Measurements from ENCODE around the gene MRPL44.
A peak's percentile ranks its signal among the peaks of the same experiment; 100 is the strongest.

MRPL44 gene

DNA sequence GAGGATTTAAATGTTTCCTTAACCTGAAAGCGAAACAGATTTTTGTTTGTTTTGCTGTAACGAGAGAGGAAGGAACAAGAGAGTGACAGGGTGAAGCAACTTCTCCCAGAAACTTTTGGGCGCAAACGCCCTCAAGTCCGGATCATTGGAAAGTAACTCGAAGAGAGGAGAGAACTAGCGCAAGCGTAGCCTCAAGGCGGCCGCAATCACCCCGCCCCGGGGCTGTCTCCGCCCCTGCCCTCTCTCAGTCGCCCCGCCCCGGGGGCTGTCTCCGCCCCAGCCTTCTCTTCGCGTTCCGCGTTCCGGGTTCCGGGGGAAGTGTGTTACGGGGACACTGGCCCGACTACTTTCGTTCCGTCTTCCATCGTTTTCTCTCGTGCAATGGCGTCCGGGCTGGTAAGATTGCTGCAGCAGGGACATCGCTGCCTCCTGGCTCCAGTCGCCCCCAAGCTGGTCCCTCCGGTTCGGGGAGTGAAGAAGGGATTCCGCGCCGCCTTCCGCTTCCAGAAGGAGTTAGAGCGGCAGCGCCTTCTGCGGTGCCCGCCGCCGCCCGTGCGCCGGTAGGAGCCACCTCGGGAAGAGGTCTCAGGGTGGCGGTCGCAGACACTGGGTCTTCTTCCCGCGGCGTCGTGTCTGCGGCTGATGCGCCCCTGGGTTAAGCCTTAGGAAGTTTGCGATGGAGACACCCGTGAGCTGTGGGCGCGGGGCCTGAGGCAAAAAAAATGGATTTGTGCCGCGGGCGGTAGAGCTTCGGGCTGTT lies at the start of gene MRPL44:
MRPL44 (plus strand) TSS at position 372 of the 760 bp plus-strand sequence; CDS start at position 382, 10 bp downstream.
- peak; percentile 92 for DNase-seq (ENCODE audit: low spot score)

DNA sequence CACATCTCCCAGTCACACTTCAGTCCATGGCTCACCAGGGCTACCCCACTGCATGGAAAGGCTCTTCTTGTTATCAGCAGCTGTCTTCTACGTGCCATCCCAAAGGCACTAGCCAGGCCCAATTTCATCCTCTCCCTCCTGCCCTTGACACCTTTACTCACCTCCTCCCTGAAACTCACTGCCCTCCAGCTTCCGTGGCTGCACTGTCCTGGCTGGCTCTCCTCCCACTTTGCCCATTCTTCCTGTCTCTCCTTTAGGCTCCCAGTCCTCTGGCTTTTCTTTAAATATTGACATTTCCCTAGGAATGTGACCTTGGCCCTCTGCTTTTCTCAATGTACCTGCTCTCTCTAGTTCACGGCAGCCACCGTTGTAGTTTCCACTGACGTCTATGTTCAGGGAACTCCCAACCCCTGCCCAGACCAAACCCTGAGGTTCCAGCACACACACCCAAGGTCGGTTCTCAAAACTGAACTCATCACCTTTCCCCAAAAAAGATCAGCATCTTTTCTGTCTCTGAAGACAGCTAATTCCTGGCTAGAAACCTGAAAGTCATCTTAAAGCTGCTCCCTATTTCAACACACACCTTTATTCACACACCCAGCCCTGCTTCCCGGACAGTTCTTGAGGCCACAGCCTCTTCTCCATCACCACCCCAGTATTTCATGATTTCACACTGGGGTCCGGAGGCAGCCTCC lies 48.8 kb upstream of the MRPL44 start:
- DNase-seq (ENCODE audit: low spot score), result no peak

DNA sequence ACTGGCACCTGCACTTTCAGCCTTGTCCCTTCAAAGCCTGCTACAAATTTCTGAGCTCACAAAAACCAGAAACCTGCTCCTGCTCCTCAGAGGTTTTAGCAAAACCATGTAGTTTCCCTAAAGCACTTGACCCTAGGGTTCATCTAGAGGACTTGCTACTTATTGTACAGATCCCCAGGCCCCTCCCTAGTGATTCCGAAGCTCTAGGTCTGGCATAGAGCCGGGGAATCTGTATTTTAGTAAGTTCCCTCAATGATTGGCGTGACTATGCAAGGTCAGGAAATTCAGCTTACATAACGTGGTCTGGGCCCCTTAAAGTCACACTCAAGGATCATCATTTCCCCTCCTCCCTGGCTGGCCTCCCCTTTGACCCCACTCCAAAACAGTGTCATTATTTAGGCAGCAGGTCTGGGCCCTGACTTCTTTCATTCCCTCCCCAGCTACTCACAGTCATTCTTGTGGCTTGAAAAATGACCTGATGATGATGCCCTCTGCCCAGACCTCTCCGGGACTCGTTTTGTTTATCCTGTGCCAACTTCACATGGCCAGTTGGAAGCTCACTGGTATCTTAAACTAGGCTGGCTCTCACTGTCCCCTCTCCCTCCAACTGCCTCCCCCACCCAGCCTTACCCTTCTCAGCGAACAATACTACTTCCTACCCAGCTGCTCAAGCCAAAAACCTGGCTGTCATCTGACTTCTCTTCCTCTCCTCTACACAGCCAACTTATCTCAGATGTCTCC lies 48.1 kb upstream of the MRPL44 start:
- no peak for DNase-seq (ENCODE audit: low spot score)

DNA sequence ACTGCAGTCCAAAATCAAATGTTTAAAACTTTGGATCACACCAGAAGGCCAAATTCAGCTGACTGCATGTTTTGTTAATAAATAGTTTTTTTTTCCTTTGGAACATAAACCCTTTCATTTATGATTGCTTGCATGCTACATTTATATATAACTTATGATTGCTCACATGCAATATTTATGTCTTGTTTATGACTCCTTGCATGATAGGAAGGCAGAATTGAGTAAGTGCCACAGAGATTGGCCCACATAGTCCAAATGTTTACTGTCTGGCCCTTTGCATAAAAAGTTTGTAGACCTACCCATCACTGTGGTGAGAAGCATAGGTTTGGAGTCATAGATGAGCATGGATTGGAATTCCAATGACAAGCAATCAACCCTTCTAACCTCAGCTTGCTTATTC lies 42.9 kb upstream of the MRPL44 start:
- no peak for DNase-seq (ENCODE audit: low spot score)

DNA sequence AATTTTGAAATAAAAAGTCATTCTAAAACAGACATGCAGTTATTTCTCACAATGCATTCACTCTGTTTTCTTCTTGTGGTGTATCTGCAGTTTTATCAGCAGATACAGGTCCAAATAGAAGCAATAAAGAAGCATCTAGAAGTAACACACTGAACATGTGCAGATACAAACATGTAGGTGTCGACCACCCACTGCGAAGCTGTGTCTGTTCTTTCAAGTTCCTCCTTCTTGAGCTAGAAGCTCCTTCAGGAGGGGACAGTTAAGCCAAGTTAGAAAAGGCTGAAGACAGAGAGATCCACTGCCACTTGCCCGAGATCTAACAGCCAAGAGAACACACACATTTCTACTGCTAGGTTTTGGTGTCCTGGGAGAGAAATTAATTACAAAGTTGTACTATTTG lies 42.2 kb upstream of the MRPL44 start:
- no peak for DNase-seq (ENCODE audit: low spot score)

DNA sequence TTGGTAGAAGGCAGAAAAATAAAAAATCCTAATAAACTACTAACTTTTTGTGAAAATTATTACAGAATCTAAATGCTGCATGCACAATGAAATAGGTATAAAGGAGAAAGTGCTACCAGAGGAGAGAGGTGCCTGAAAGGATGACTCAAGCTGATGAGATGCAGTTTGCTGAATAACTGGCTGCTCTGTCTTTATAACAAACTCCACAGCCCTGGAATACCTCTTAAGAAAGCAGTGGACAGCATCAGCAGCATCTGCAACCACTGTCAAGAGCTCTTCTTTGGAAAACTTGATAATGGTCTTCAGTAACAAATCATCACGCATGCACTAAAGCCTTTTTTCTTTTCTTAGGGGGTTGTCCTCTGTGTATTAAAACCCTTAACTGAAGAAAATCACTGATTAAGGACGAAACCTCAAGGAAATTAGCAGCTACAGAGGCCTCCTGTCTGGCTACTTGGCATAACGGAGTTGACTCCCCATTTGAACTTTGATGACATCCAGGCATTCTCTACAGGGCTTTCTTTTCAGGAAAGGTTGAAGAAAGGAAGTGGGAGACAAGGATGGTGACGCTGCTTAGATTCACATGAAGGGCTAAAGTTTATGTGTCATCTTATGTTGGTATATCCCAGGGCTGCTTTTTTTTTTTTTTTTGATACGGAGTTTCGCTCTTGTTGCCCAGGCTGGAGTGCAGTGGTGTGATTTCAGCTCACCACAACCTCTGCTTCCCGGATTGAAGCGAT lies 40.9 kb upstream of the MRPL44 start:
- DNase-seq (ENCODE audit: low spot score), result peak; percentile 38

DNA sequence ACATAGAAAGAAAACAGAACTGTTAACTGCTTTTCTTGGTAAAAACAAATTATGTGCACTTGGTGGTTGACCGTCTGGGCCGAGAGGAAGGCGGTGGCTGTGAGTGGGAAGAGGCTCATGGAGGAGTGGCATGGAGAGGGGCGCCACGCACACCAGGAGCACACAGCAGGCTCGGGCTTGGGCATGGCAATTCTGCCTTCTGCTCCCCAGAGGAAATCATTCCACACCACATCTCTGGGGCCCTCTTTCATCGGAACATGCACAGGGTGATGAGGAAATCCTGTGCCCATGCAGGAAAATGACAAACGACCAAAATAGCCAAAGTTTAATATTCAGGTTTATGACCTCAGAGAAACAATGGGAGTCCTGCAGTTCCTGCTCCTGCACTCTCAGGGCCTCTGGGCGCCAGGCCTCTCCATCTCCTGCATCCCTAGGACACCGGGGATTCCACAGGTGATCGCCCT lies 38.6 kb upstream of the MRPL44 start:
- DNase-seq (ENCODE audit: low spot score), result peak; percentile 88

DNA sequence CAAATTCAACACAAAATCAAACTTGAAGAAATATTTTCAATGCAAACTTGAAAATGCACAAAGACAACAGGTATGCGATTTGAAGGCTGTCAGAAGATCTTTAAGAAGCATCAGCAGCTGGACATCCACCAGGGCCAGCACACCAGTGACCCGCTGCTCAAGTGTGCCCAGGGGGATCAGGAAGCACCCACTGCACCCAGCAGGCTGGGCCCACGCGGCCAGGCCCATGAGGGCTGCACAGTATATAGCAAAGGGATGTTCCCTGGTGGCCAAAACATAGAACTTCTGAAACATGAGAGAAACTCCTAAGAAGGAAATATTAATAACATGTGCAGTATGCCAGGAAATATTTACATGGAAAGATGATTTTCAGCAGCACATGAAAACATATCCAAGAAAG lies 37.2 kb upstream of the MRPL44 start:
- no peak for DNase-seq (ENCODE audit: low spot score)

DNA sequence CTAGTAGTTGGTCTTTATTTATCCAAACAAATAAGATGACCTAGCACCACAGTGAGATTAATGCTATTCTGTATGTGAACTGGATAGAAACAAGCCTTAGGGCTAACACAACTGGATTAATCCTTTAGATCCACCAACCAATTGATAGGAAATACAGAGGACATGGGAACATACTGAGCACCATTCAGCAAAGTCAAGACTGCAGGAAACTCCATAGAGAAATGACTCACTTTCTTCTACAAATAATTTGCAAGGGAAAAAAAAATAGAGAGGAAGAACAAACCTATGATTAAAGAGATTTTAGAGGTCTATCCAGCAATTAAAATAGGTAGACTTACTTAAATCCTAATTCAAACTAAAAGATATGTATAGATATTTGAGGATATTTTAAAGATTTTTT lies 36.1 kb upstream of the MRPL44 start:
- DNase-seq (ENCODE audit: low spot score), result peak; percentile 31

DNA sequence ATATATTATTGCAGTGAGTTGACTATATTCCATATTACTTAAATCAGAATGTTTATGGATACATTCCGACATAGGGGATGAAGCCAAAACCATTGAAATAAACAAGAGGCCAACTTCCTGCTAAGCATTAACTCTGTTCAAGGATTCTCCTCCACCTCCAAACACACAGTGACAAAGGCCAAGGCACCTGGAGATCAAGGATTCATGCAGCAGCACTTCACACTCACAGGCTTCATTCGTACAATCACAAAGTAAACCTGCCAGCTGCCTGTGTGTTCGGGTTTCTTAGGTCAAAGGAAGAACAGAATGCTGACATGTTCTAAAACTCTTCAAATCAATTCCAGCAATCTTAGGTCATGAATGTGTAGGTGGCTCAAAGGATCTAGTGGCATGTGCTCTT lies 35.0 kb upstream of the MRPL44 start:
- DNase-seq (ENCODE audit: low spot score), result no peak

DNA sequence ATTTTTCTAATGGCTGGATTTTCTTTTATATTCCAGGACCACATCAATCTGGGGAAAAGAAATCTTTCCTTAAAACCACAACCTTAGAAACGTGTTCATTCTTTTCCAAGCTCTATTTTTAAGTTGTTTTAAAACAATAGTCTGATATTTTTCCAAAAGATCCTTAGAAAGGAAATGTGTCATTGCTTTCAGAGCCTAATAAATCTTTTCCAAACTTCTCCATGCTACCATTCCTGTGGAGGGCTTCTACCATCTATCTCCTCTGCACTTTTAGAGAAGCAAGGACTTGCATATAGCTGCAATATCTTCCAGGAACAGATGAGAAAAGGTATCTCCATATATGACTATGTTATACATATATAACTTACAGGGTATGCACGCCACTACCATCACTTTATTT lies 33.3 kb upstream of the MRPL44 start:
- DNase-seq (ENCODE audit: low spot score), result peak; percentile 32

DNA sequence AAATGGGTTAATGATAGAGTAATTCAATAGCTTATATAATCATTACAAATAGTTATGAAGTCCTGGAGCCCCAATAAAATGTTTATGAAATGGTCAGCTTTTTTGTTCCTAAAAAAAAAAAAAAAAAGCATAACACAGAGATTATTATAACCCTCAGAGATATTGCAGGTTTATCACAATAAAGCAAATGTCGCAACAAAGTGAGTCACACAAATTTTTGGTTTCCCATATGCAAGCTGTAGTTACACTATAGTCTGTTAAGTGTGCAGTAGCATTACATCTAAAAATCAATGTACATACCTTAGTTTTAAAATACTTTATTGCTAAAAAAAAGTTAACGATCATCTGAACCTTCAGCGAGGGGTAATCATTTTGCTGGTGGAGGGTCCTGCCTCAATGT lies 32.2 kb upstream of the MRPL44 start:
- no peak for DNase-seq (ENCODE audit: low spot score)

DNA sequence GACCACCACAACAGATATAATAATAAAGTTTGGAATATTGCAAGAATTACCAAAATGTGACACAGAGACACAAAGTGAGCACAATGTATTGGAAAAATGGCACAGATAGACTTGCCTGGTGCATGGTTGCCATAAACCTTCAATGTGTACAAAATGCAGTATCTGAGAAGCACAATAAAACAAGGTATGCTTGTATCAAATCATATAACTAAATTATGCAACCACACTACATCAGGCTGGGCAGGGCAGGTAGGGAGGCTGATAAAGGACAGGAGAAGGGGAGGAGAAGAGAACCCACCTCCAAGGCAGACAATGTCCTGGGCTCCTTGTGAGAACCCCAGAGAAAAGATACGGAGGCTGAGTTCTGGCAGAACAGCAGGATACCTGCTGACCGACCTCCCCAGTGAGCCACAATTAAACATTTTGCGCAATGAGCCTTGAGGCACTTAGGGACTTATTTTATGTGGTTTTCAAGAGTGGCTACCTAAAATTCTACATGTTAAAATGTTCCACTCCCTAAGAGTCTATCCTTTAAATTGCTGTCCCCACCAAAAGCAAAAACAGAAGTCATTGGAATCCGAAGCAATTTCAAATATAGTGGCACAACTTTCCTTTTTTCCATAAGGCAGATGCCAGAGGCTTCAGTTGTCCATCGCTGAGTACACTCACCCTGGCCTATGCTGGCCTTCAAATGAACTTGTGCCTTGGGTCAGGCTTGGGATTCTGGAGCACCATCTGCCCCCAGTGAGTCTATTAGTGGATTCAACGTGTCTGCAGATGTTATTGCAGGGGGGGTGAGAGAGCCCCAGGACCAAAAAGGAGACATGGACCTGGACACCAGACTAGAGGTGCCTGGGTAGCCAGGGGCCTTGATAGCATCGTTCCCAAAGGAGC lies 28.9 kb upstream of the MRPL44 start:
- no peak for DNase-seq (ENCODE audit: low spot score)

DNA sequence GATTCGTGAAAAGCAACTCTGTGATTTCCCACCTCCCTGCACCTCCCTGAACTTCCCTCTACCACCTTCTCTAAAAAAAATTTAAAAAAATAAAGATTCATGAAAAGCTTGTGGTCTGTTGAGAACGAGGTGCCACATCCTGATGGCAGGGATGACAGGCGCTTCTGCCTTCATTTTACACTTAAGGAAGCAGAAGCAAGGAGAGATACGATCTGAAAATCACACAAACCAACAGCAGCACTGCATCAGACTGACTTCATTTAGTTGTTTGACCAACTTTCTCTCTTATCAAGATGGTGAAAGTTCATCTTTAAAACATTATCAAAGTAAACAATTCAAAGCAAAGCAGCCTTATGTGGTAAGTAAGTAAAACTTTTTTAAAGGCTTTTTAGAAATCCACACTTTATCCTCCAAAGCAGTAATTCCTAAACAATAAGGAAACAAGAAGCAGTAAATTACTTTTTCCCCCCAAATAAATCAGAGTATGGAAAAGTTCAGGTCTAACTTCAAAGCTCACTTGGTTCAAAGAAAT lies 27.6 kb upstream of the MRPL44 start:
- DNase-seq (ENCODE audit: low spot score), result no peak

DNA sequence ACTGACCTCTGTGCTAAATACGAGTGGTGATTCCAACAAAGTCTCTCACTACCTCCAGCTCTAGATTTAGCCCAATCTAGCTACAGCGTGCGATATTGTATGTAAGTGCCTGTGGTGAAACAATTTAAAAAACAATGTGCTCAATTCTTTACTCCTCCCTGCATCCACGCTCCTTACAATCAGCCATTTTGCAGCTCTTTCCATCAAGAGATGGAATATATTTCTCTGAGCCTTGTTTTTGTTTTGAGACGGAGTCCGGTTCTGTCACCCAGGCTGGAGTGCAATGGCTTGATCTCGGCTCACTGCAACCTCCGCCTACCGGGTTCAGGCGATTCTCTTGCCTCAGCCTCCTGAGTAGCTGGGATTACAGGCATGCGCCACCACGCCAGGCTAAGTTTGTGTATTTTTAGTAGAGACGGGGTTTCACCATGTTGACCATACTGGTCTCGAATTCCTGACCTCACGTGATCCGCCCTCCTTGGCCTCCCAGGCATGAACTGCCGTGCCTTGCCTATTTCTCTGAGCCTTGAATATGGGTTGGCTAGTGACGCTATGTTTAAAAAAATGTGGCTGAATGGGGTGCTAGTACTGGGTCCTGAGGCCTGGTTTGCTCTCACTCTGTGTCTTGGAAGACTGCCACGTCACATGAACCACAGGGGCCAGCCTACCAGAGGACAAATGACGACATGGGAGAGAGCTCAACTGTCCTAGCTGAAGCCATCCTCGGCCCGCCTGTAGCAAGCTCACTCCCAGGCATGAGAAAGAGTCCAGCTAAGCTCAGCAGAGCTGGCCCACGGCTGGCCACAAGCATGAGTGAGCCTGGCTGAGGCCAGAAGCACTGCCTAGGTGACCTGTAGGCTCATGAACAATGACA lies 26.9 kb upstream of the MRPL44 start:
- DNase-seq (ENCODE audit: low spot score), result no peak

DNA sequence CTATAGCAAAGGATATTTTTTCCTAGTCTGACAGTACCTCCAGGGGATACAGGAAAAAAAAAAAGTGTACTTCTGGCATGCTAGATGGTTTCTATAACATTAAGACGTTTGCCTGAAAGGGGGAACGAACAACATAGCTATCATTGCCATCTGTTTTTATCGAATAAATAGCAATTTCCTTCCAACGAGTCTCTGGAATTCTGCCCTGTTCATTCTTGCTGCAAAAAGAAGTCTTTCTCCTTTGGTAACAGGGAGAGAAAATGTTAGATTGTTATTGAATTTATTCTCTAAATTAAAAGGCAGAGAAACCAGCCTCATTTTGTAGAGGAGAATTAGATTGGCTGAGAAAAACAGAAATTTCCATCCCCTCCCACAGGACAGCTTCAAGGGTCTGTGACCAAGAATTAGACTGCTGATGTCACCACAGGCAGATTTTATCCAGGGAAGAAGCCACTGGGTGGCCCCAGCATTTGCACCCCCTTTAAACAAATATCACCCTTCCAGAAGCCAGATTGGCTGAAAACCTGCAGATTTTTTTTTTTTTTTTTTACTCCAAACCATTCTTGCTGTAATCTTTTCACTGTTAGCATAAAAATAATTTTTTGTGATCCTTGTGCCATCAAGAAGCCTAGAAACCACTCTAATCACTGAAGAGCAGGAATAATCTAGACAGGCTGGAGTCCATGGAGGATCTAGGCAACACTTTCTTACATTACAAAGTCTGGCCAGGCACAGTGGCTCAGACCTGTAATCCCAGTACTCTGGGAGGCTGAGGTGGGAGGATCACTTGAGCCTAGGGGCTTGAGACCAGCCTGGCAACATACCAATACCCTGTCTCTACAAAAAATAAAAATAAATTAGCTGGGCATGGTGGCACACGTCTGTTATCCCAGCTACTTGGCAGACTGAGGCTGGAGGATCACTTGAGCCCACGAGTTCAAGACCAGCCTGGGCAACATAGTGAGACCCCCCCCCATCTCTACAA lies 24.2 kb upstream of the MRPL44 start:
- DNase-seq (ENCODE audit: low spot score), result no peak

DNA sequence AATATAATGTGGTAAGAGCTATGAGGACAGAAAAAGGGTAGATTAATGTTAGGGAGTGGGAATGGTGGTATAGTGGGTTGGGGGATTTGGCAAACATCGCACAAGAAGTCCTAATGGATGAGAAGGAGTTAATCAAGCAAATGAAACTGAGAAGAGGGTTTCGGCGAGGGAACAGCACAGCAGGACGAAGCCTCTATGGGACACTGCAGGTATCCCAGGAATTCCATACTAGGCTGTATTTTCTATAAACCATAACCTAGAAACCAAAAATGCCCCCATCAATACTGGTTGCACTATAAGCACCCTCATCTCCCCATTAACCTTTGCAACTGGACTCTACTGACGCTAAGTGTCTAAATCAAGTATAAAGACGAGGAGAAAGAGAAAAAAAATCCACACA lies 22.4 kb upstream of the MRPL44 start:
- no peak for DNase-seq (ENCODE audit: low spot score)

DNA sequence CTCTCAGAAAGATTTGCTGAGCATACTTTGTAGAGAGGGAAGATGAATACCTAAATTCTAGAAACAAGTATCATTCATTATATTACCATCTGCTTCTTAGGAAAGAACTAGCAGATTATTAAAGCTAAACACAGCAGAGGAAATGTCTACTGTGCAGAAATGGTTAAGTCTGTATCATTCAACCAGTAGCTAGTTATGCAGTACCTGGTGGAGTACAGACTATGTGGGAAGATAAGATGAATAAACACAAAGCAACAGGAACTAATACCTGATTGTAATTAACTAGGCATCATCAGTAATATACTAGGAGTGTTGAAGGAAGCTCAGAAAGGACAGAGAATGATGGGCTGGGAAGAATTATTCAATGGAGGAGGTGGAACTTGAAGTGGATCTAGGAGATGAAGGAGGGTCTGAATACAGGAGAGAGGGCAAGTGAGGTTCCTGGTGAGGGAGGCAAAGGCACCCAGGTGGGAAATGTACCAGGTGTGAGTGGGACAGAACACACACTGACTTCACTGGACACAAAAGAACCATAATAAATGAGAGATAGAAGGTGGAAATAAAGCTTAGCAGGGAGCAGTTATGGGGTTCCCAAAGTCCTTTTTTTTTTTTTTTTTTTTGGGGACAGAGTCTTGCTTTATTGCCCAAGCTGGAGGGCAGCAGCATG lies 21.7 kb upstream of the MRPL44 start:
- DNase-seq (ENCODE audit: low spot score), result no peak
